Measurements from ENCODE around the gene EGFR.
A peak's percentile ranks its signal among the peaks of the same experiment; 100 is the strongest.

EGFR gene

GRCh38 chr7:55131142-55131929, 112.5 kb downstream of the EGFR start:
- DNase-seq: no peak

GRCh38 chr7:55132550-55132889, 113.7 kb downstream of the EGFR start:
- no peak for DNase-seq

DNA sequence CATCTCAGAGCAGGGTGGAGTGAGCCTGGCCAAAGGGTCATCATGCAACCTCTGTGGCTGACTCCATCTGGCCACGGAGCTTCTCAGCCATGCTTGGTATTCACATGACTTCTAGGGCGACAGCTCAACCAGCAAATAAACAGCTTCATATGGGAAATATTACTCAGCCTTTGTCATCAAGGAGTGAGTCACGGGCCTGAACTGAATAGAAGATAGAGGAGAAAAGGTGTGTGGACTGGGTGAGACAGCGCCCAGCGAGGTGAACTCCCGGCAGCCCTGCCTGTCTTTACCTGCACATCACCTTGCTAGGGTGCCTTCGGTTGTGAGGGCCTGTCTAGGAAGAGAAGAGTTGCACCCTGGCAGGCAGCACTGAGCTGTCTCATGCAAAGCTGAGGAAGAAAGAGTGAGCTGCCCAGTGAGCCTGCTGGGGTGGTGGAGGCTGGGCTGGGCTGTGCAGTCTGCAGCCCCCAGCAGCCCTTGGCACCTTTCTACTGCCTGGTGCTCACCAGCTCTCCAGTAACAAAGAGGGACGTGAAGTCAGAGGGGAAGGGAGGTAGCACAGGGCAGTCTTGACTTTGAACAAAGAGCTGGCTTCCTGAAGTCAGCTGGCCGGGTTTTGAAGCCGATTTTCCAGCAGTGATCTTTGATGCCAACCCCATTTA, 114.2 kb downstream of the EGFR start:
- DNase-seq: no peak

DNA sequence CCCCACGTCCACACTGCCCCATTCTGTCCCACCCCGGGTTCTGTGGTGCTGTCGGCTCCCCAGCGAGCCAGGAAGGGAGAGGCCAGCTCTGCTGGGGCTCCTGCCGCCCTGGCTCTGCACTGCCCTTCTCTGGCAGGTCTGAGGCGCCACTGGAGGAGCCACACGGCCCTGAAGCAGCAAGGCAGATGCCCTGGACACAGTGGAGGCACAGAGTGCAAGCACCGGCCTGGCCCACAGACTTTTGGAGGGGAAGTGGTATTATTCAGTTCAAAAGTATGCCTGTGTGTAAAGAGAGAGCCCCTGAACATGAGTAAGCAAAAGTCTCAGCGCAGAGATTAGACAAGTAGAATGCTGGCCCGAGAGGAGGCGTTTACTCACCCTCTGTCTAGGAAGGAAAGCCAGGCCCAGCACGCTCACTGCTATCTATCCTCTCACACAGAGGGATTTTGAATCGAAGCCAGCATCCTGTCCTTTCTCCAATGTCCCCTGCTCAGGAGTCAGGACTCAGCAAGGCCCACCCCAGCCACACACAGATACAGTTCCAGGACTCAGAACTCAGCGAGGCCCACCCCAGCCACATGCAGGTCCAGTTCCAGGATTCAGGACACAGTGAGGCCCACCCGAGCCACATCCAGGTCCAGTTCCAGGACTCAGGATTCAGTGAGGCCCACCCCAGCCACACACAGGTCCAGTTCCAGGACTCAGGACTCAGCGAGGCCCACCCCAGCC, 115.0 kb downstream of the EGFR start:
- DNase-seq: no peak

GRCh38 chr7:55134359-55134725, 115.5 kb downstream of the EGFR start:
- no peak for DNase-seq

DNA sequence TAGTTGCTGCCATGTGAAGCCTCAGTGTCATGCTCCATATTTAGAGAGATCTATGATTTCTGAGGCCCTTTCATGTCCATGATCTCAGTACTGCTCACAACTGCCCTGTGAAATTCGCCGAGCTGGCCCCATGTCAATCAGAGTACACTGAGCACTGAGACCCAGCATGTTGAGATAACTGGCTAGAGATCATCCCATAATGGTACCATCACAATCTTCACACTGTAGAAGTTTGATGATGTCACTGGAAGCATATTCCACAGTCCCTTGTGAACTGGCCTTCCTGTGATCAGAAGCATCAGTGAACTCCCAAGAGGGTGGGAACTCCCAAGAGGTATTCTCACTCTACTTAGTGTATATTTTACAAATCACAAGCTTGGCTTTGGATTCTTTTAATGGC, 116.0 kb downstream of the EGFR start:
- DNase-seq: no peak

DNA sequence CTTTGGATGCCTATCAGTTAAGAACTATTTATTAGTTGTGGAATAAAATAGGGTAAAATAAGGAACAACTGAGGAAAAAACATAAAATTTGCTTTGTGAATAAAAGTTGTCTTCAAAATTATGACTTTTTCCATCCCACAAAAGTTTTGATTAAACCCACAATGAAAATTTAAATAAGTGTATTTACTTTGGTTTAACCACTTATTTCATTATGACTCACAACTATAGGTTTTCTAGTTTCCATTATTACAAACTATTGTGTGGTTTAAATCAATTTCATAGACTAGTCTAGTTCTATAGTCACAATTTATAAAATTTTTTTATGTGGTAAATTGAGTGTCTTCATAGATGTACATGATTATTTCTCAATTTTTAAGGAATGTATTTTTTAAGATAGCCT, 116.6 kb downstream of the EGFR start:
- DNase-seq: no peak

- DNase-seq: no peak
Observed at GRCh38 chr7:55138663-55139062, 119.8 kb downstream of the EGFR start.

DNA sequence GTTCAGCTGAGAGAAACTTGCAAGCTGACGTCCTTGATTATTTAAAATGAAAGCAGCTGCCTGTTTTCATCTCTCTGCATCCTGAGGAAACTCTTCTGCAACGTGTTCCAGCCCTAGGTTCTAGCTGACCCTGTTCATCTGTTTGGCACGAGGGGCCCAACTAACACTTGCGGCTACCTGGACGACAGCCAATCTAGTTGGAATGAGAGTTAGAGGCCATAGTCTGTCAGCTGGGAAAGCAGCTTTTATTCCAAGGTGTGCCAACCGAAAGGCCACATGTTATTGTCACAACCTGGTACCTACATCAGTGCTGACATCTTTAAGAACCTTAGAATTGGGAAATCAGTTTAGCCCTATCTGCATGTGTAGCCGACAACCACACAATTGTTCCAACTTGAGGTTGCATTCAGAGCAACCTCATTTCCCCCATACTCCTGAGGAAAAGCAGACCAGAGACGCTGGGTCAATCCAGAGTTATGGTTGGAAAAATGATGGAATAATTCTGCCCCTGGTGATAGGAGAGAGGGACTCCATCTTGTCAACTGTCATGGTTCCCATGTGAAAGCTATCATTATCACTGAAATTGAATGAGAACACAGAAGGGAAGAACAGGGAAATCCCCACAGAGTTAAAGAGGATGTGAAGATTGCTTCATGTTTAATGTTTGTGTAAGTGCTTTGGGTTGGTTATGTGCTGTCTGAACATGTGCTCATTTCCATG, 121.6 kb downstream of the EGFR start:
- DNase-seq: peak; percentile 7

- DNase-seq: no peak
Observed at GRCh38 chr7:55140941-55141278, 122.1 kb downstream of the EGFR start.

DNA sequence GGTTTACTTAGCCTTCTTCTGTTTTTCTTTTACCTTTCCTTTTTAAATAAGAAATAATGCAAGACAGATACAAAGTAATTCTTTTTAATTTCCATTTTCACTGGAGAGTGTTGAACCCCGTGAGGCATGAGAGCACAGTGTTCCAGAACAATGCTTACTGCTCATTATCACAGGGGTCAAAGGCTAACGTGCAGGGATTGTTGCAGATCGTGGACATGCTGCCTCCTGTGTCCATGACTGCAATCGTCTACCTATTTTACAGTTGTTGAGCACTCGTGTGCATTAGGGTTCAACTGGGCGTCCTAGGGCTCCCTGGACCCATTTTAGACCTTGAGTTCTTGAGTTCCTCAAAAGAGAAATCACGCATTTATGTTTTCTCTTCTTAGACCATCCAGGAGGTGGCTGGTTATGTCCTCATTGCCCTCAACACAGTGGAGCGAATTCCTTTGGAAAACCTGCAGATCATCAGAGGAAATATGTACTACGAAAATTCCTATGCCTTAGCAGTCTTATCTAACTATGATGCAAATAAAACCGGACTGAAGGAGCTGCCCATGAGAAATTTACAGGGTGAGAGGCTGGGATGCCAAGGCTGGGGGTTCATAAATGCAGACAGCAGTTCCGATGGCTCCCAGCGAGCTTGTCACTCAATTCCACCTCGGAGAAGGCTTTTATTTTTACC, 124.2 kb downstream of the EGFR start:
- no peak for DNase-seq

DNA sequence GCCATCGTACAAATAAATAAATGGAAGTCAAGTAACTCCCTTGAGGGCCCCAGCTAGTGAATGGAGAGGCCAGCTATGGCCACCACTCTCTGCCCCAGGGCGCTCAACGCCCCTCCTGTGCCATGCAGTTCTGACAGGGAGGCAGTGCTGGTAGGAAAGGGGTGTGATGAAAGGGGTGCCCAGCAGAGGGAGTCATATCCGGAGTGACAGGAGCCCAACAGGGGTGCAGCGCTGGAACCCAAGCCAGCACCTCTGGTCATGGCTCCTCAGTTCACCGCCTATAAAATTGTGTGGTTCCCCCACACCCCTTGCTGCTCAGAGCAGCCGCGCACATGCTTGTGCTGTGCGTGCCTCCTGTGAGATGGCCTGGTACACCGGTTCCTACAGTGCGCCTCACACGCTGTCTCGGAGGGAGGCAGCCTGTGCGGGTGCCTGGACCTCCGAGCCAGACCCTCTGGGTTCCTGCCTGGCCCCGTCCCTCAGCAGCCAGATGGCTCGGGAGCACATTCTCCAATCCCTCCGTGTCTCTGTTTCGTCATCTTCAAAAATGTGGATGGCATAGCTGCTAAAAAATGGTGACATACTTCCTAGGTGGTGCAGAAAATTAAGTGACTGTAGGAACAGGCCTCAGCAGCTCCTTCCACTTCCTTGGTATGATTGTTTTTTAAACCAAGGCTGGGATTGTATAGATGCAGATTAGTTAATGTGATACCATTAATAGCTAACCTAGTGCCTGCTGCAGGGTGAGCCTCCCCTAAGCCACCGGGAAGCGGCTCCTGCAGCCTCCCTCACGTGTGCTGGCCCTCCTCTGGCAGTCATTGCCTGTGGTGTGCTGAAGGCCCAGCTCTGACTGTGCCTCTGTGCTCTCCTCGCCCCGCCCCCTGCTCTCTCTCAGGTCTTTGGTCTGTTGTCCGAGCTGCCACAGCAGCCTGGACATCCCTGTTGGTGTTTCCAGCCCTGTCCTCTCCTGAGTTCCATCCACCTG, 125.8 kb downstream of the EGFR start:
- peak; percentile 18 for DNase-seq

GRCh38 chr7:55145606-55146005, 126.8 kb downstream of the EGFR start:
- no peak for DNase-seq

DNA sequence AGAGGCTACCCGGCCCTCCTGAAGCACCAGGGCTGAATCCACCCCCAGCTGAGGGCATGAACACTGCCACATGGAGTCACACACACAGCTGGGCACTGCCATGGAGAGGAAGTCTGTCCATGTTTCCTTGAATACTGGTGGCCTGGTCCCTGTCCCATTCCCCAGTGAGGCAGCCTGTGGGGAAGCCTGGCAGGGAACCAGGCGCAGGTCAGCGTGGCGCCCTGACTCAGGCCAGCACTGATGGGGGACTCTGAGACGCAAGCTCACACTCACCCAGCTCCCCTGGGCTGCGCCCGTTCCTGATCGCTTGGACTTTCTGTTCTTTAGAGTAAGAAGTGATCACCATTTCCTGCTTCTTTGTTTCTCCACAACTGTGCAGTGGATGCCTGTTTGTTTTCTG, 128.3 kb downstream of the EGFR start:
- no peak for DNase-seq

DNA sequence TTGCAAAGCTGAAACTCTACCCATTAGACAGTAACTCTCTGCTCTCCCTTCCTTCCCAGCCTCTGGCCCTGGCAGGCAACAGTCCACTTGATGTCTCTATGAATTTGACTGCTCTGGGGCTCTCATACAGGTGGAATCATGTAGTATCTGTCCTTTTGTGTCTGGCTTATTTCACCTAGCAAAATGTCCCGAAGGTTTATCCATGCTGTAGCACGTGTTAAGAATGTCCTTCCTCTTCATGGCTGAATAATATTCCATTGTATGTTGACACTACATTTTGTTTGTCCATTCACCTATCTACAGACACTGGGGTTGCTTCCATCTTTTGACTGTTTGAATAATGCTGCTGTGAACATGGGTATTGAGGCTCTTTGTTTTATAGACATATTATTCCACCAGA, 128.9 kb downstream of the EGFR start:
- DNase-seq: no peak

DNA sequence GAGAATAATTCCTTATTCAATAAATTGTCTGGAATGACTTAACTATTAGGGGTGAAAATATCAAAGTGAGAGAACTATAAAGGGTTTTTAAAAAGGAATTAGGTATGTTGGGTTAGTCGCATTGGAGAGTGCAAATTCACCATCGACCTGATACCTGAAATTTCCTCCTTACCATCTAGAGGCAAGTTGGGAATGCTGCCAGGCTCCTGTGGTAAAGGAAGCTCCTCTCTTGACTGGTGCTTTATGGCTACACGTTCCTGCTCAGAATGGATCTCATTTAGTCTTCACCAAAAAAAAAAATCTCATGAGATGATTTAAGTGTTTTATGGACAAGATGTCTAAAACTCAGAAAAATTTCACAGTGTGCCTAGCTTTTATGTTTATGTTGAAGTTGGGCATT, 129.8 kb downstream of the EGFR start:
- DNase-seq: peak; percentile 6

- no peak for DNase-seq
Observed at GRCh38 chr7:55149001-55149400, 130.2 kb downstream of the EGFR start.

- DNase-seq: no peak
Observed at GRCh38 chr7:55150166-55150565, 131.3 kb downstream of the EGFR start.

- no peak for DNase-seq
Observed at GRCh38 chr7:55150709-55151451, 132.1 kb downstream of the EGFR start.

GRCh38 chr7:55152516-55152915, 133.7 kb downstream of the EGFR start:
- no peak for DNase-seq

DNA sequence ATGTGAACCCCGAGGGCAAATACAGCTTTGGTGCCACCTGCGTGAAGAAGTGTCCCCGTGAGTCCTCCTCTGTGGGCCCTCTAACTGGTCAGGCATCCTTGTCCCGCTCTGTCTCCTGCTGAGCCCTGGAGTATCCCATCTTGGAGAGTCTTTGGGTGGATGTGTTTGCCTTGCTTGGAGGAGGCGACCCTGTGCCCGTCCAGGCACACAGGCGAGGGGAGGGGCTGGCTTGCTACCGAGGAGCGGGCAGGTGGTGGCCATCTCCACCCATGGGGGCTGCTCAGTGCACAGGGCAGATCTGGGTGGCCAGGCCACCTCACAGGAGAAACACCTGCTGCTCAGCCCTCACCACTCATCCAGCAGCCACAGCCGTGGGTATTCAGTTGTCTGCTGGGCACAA, 135.3 kb downstream of the EGFR start:
- no peak for DNase-seq
